ENCODE results near the gene CLCN7. TPM values are rescaled to one million over a fixed set of nuclear protein-coding genes. Genes with fewer than 3 reads are reported as not detected.

CLCN7 gene
- total and polyA plus RNA-seq, 9 of the 15 experiments (the other 6 are each of a cell fraction or from before 2014, with no cell fraction given): 0.06 to 126 (median 18.7) TPM

GRCh38 chr16:1496464-1496863 is 21.6 kb upstream of the CLCN7 start:
- peaks cover 16 to 56% of the 10 kb centered on the region in 2 experiments; a peak in 3 of 5 replicates for H3K4me1 ChIP-seq (replicated peaks in 1 of 2; ENCODE audit: control insufficient read depth in 2 of 2, insufficient read depth in 2 of 2, low read length in 2 of 2)
- ChIA-PET CTCF (ENCODE audit: low intra/inter-chr PET ratio) (no interaction called here), POLR2A (interaction anchor here (0.6 kb wide), 1 partner anchor 468 kb away, joined by 3 read pairs; the partner anchor contains the start of gene RPS2)
- FAIRE-seq (no peak), ATAC-seq (no peak), DNase-seq (ENCODE audit: extremely low read depth in 1 of 4, low spot score in 3 of 4) (peak in 1 of 4 experiments; percentile 8)
- WGBS (ENCODE audit: insufficient coverage, low coverage, missing lambda C conversion rate): 96% methylated on average over 16 of the region's 25 CpGs
- no peak overlapping the region for H3K4me2 ChIP-seq (ENCODE audit: insufficient read depth, low read length)
- H3K9ac ChIP-seq (ENCODE audit: insufficient read depth in 1 of 2, low read depth in 2 of 2, low read length in 2 of 2): peak overlapping the region in 1 of 2 experiments; percentile 10; a peak in 2 of 4 replicates
- no peaks in the 10 kb centered on the region for H3K9me1 ChIP-seq (ENCODE audit: control insufficient read depth, insufficient read depth, low read length)
- no peaks in the 10 kb centered on the region for H3K9me3 ChIP-seq (replicated peaks; ENCODE audit: control insufficient read depth, insufficient read depth, low read depth, low read length)
- intact Hi-C loops (cut with micrococcal nuclease) (no loop called here), in situ Hi-C loops (cut with MboI) (no loop called here)
- no peak overlapping the region for H3K4me3 ChIP-seq
- H3K36me3 ChIP-seq (ENCODE audit: control insufficient read depth, insufficient read depth, low read length): peaks cover 72% of the 10 kb centered on the region; the same call in 2 of the 3 replicates
- no peak overlapping the region for H2AFZ ChIP-seq (ENCODE audit: low read depth, low read length)
- H3K27ac ChIP-seq (ENCODE audit: extremely low read depth, low read depth, low read length): no peak overlapping the region
- TF ChIP-seq MAX (CRISPR knock-in tag; IDR thresholded peaks at IDR 0.05) (no peak), POLR2G (IDR thresholded peaks at IDR 0.05; ENCODE audit: low read depth, low read length) (0 out of 2 replicates have a peak, but pooled peaks have one; percentile 2)
- H3K27me3 ChIP-seq (ENCODE audit: control insufficient read depth in 2 of 2, insufficient read depth in 2 of 2, low read length in 2 of 2): no peaks in the 10 kb centered on the region
- peaks cover 7% of the 10 kb centered on the region; the same call in 1 of the 2 replicates for H4K20me1 ChIP-seq (replicated peaks; ENCODE audit: control insufficient read depth, insufficient read depth, low read length)
- peaks cover 32% of the 10 kb centered on the region for H3K79me2 ChIP-seq (ENCODE audit: control insufficient read depth, insufficient read depth, low read length)
- no TSS peak for BruUV-seq (replicated peaks)

- Histone ChIP-seq H3K27ac (ENCODE audit: extremely low read depth, low read depth, low read length) (no peak overlapping the region), H3K4me3 (no peak overlapping the region), H4K20me1 (replicated peaks; ENCODE audit: control insufficient read depth, insufficient read depth, low read length) (peaks cover 7% of the 10 kb centered on the region; the same call in 1 of the 2 replicates), H3K4me2 (ENCODE audit: insufficient read depth, low read length) (no peak overlapping the region), H3K9ac (ENCODE audit: insufficient read depth in 1 of 2, low read depth in 2 of 2, low read length in 2 of 2) (peak overlapping the region in 1 of 2 experiments; percentile 52; a peak in 1 of 4 replicates), H3K79me2 (ENCODE audit: control insufficient read depth, insufficient read depth, low read length) (peaks cover 32% of the 10 kb centered on the region), H3K36me3 (ENCODE audit: control insufficient read depth, insufficient read depth, low read length) (peaks cover 66% of the 10 kb centered on the region; the same call in 2 of the 3 replicates), H3K27me3 (ENCODE audit: control insufficient read depth in 2 of 2, insufficient read depth in 2 of 2, low read length in 2 of 2) (no peaks in the 10 kb centered on the region), H3K9me3 (replicated peaks; ENCODE audit: control insufficient read depth, insufficient read depth, low read depth, low read length) (no peaks in the 10 kb centered on the region), H3K9me1 (ENCODE audit: control insufficient read depth, insufficient read depth, low read length) (no peaks in the 10 kb centered on the region), H3K4me1 (replicated peaks in 1 of 2; ENCODE audit: control insufficient read depth in 2 of 2, insufficient read depth in 2 of 2, low read length in 2 of 2) (peaks cover 16 to 62% of the 10 kb centered on the region in 2 experiments; a peak in 3 of 5 replicates), H2AFZ (ENCODE audit: low read depth, low read length) (no peak overlapping the region)
- DNase-seq (ENCODE audit: extremely low read depth in 1 of 4, low spot score in 3 of 4) (peak in 1 of 4 experiments; percentile 7), ATAC-seq (no peak), FAIRE-seq (no peak)
- BruUV-seq (replicated peaks): no TSS peak
- CTCF ChIA-PET (ENCODE audit: low intra/inter-chr PET ratio): no interaction called here
- intact Hi-C loops (cut with micrococcal nuclease): no loop called here
- in situ Hi-C loops (cut with MboI): no loop called here
- 96% methylated on average over 6 of the region's 25 CpGs for WGBS (ENCODE audit: insufficient coverage, low coverage, missing lambda C conversion rate)
- POLR2A ChIA-PET: interaction anchor here (0.6 kb wide), 1 partner anchor 469 kb away, joined by 3 read pairs; the partner anchor contains the start of gene RPS2
- no peak for TF ChIP-seq PRDM10 (IDR thresholded peaks at IDR 0.05; ENCODE audit: partially characterized antibody)
- TF ChIP-seq BRF1 (IDR thresholded peaks at IDR 0.05; ENCODE audit: borderline replicate concordance, extremely low read depth, insufficient read length): no peak
- no peak for TF ChIP-seq SMARCA5 (IDR thresholded peaks at IDR 0.05)
- no peak for TF ChIP-seq SNRNP70 (optimal IDR thresholded peaks at IDR 0.05; ENCODE audit: low read depth, low read length)
- TF ChIP-seq BRD4 (IDR thresholded peaks at IDR 0.05): no peak
- no peak for TF ChIP-seq NR3C1 (CRISPR knock-in tag; IDR thresholded peaks at IDR 0.05)
- TF ChIP-seq CBFA2T3 (IDR thresholded peaks at IDR 0.05): no peak
- TF ChIP-seq DIDO1 (tag; IDR thresholded peaks at IDR 0.05; ENCODE audit: low read depth): no peak
Measured at GRCh38 chr16:1495889-1496262, 21.0 kb upstream of the CLCN7 start.

Data from K562 (cell line).